Activated CD8-positive, alpha-beta T cell treated with anti-CD3 and anti-CD28 coated beads for 36 hours (primary cell): ENCODE measurements around the gene ELFN2. TPM values are rescaled to one million over a fixed set of nuclear protein-coding genes. Genes with fewer than 3 reads are reported as not detected.

ENCODE experiments used
- ATAC-seq: fragments of 200-7000 bp; cut with Tn5 transposase; one replicate; pipeline ENCODE4 v1.10.0; 2021; ENCODE audit warnings: mild to moderate bottlenecking, moderate library complexity
- CTCF ChIA-PET: fragments of 350-600 bp; sonication (Branson Sonifier 250); formaldehyde crosslinking; loops from one replicate; lab custom pipeline; 2021; ENCODE audit warnings: antibody characterized with exemption; lab: Charles Lee
- POLR2A ChIA-PET: fragments of 350-600 bp; sonication (Branson Sonifier 250); formaldehyde crosslinking; loops from one replicate; lab custom pipeline; 2021; ENCODE audit warnings: antibody characterized with exemption; lab: Charles Lee
- DNase-seq: peaks from one replicate; pipeline ENCODE4 v3.0.0-alpha.2; 2020
- H3K27ac Mint-ChIP-seq: one replicate; pipeline ENCODE4 v1.8.0; 2021; ENCODE audit warnings: mild to moderate bottlenecking, mixed read lengths
- H3K27me3 Mint-ChIP-seq: one replicate; pipeline ENCODE4 v1.8.0; 2021; ENCODE audit warnings: mixed read lengths
- H3K36me3 Mint-ChIP-seq: one replicate; pipeline ENCODE4 v1.8.0; 2021; ENCODE audit warnings: low read depth, mixed read lengths
- H3K4me1 Mint-ChIP-seq: one replicate; pipeline ENCODE4 v1.8.0; 2021; ENCODE audit warnings: low read depth, mixed read lengths
- H3K4me3 Mint-ChIP-seq: one replicate; pipeline ENCODE4 v1.8.0; 2021; ENCODE audit warnings: mild to moderate bottlenecking, moderate library complexity, mixed read lengths
- H3K9me3 Mint-ChIP-seq: one replicate; pipeline ENCODE4 v1.8.0; 2021; ENCODE audit warnings: mixed read lengths
- intact Hi-C: fragments of 100-400 bp; cut with micrococcal nuclease; formaldehyde crosslinking; loops from one replicate; pipeline ENCODE4 v1.10.0; 2022
- total RNA-seq, 2 experiments: library from RNA; stranded (reverse); gene quantifications; one replicate each; pipeline ENCODE4 v1.2.3, GENCODE V29; 2021
- TF ChIP-seq, protein P1 (sequence below): fragments of 200-600 bp; IDR thresholded peaks from one replicate; pipeline ENCODE4 v1.8.0; 2022; ENCODE audit warnings: antibody characterized with exemption, mild to moderate bottlenecking

The ELFN2 gene
- total RNA-seq, 2 experiments from 2014 or later: 0.51 to 0.52 TPM

DNA sequence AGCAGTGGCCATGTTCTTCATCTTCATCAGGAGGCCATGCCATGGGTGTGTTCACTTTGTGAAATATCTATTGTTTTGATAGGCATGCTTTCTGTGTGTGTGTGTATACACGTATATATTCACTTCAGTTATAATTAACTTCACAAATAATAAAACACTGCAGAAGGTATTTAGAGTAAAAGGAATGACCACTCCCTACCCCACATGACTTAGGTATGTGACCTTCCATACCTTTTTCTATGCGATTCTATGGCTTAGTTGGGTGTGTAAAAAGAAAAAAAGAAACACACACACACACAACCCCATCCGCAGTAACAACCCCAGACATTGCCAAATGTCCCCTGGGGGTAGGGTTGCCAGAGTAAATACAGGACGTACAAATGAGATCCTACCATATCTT, 73.0 kb downstream of the ELFN2 start:
- TF ChIP-seq, protein P1, sequence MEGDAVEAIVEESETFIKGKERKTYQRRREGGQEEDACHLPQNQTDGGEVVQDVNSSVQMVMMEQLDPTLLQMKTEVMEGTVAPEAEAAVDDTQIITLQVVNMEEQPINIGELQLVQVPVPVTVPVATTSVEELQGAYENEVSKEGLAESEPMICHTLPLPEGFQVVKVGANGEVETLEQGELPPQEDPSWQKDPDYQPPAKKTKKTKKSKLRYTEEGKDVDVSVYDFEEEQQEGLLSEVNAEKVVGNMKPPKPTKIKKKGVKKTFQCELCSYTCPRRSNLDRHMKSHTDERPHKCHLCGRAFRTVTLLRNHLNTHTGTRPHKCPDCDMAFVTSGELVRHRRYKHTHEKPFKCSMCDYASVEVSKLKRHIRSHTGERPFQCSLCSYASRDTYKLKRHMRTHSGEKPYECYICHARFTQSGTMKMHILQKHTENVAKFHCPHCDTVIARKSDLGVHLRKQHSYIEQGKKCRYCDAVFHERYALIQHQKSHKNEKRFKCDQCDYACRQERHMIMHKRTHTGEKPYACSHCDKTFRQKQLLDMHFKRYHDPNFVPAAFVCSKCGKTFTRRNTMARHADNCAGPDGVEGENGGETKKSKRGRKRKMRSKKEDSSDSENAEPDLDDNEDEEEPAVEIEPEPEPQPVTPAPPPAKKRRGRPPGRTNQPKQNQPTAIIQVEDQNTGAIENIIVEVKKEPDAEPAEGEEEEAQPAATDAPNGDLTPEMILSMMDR: no peak
- Mint-ChIP-seq H3K4me3 (no peak overlapping the region), H3K27ac (no peak overlapping the region), H3K27me3 (no peaks in the 10 kb centered on the region), H3K4me1 (no peaks in the 10 kb centered on the region), H3K9me3 (no peaks in the 10 kb centered on the region), H3K36me3 (no peaks in the 10 kb centered on the region)
- intact Hi-C loops: no loop called here
- ATAC-seq (no peak), DNase-seq (no peak)
- ChIA-PET POLR2A (no interaction called here), CTCF (no interaction called here)

DNA sequence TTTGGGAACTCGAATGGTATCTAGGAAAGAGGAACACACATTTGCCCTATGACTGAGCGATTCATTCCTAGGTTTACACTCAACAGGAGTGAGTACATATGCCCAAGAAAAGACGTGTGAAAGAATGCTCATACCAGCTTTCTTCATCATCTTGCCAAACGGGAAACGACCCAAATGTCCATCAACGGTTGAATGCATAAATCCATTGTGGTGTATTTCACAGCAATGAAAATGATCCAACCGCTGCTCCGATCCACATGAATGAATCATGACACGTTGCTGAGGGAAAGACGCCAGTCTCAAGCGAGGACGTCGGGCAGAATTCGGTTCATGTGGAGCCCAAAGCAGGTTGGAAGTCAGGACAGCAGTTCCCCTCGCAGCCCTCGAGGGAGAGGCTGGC, 73.4 kb downstream of the ELFN2 start:
- TF ChIP-seq, protein P1: no peak
- ChIA-PET POLR2A (no interaction called here), CTCF (no interaction called here)
- Mint-ChIP-seq H3K4me3 (no peak overlapping the region), H3K27ac (no peak overlapping the region), H3K9me3 (no peaks in the 10 kb centered on the region), H3K36me3 (no peaks in the 10 kb centered on the region), H3K4me1 (no peaks in the 10 kb centered on the region), H3K27me3 (no peaks in the 10 kb centered on the region)
- no peak for DNase-seq
- intact Hi-C loops: no loop called here
- ATAC-seq: no peak

- H3K4me1 Mint-ChIP-seq: no peaks in the 10 kb centered on the region
- POLR2A ChIA-PET: no interaction called here
Observed at GRCh38 chr22:37352481-37352880, 74.8 kb downstream of the ELFN2 start.

GRCh38 chr22:37351232-37351631, 76.0 kb downstream of the ELFN2 start:
- no peak for ATAC-seq
- Mint-ChIP-seq H3K4me1 (no peaks in the 10 kb centered on the region), H3K36me3 (no peaks in the 10 kb centered on the region), H3K9me3 (no peaks in the 10 kb centered on the region), H3K4me3 (no peak overlapping the region), H3K27me3 (no peaks in the 10 kb centered on the region), H3K27ac (no peak overlapping the region)
- intact Hi-C loops: no loop called here
- ChIA-PET CTCF (no interaction called here), POLR2A (interaction anchor here (0.7 to 1.0 kb wide), 2 partner anchors 17 to 324 kb away, joined by 3 read pairs; no protein-coding TSS in a partner anchor)
- TF ChIP-seq, protein P1: no peak
- DNase-seq: no peak

More at GRCh38 chr22:37352481-37352880, 74.8 kb downstream of the ELFN2 start:
- intact Hi-C loops: no loop called here
- Mint-ChIP-seq H3K9me3 (no peaks in the 10 kb centered on the region), H3K4me3 (no peak overlapping the region), H3K27ac (no peak overlapping the region), H3K36me3 (no peaks in the 10 kb centered on the region), H3K27me3 (no peaks in the 10 kb centered on the region)
- CTCF ChIA-PET: interaction anchor here (0.7 kb wide), 1 partner anchor 240 kb away, joined by 3 read pairs; no protein-coding TSS in a partner anchor
- ATAC-seq (no peak), DNase-seq (no peak)
- TF ChIP-seq, protein P1: no peak

DNA sequence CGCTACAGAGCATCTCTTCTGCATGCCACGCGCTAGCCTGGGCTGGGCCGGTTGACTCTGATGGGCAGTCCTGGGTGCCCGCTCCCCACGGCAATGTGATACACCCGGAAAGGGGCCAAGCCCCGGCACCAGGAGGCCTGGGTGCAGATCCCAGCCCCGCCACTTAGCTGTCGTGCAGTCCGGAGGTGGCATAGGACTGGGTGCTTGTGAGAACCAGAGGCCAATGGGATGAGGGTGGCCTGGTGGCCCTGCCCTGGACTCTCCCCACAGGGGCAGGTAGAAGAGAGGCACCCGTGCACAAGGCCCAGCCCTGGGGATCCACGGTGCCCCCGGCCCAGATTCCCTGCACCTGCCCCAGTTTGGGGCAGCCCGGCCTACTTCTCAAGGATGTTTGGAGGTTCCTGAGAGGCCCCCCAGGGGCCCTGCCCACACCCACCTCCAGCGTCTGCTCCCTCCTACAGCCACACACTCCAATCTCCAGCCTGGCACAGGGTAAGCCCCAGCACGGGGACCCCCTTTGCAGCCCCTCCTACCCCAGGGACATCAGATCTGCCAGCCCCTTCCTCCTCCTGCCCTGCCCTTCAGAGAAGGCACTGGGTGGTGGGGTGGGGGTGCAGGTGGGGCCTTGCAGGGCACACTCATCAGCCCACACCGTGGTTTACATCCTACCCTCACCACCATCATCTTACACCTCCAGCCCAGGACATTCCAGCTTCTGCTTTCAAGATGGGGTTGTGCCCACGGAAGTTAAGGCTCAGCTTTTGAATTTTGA, 78.0 kb downstream of the ELFN2 start:
- TF ChIP-seq, protein P1: no peak
- CTCF ChIA-PET: no interaction called here
- Mint-ChIP-seq H3K27me3 (no peaks in the 10 kb centered on the region), H3K9me3 (no peaks in the 10 kb centered on the region), H3K4me3 (no peak overlapping the region), H3K36me3 (no peaks in the 10 kb centered on the region), H3K27ac (no peak overlapping the region), H3K4me1 (no peaks in the 10 kb centered on the region)
- POLR2A ChIA-PET: no interaction called here
- DNase-seq: no peak
- intact Hi-C loops: no loop called here
- ATAC-seq: no peak
